HEK293 (cell line): Measurements from ENCODE around the gene LRCH4.

Experiments
- CTCF ChIA-PET: fragments of 350-600 bp; formaldehyde crosslinking; extraction: SDS; loops from one replicate; lab custom pipeline; 2021; ENCODE audit warnings: antibody characterized with exemption; lab: Yijun Ruan, JAX
- POLR2A ChIA-PET: fragments of 300-600 bp; formaldehyde crosslinking; extraction: SDS; loops from one replicate; lab custom pipeline; 2020; ENCODE audit warnings: antibody characterized with exemption, inconsistent platforms; lab: Yijun Ruan, JAX
- H3K27ac ChIP-seq: fragments of 200-500 bp; sonication (Bioruptor generic); 2 replicates; pipeline ENCODE4 v1.5.1; 2014; ENCODE audit warnings: low read depth, low read length, control low read depth, inconsistent platforms; ENCODE audit errors: extremely low read depth
- H3K36me3 ChIP-seq, 2 experiments: fragments of 200-500 bp in 1 of 2; sonication (Bioruptor generic) in 1 of 2; 1 replicate in 1 of 2; 2 replicates in 1 of 2; pipeline ENCODE4 v1.5.1; 2014 to 2017; ENCODE audit warnings: inconsistent platforms in 2 of 2, low read length in 2 of 2; ENCODE audit not compliant: control insufficient read depth in 2 of 2, insufficient read depth in 1 of 2
- H3K4me1 ChIP-seq: fragments of 200-500 bp; sonication (Bioruptor generic); 2 replicates; pipeline ENCODE4 v1.5.1; 2014; ENCODE audit warnings: mild to moderate bottlenecking, low read length, inconsistent platforms; ENCODE audit not compliant: control insufficient read depth, insufficient read depth
- H3K4me3 ChIP-seq: 2 replicates; pipeline ENCODE4 v1.5.1; 2011; ENCODE audit warnings: low read depth, mild to moderate bottlenecking, control low read depth, low read length, moderate library complexity
- H3K9me3 ChIP-seq: fragments of 200-500 bp; sonication (Bioruptor generic); 2 replicates; pipeline ENCODE4 v1.5.1; 2014; ENCODE audit warnings: low read depth, low read length, inconsistent platforms; ENCODE audit not compliant: control insufficient read depth, insufficient read depth
- KLF16 ChIP-seq: fragments of 450-650 bp; formaldehyde crosslinking; IDR thresholded peaks from 2 replicates; pipeline ENCODE4 v1.5.1; 2017; ENCODE audit warnings: missing biosample characterization, missing genetic modification characterization
- KLF7 ChIP-seq: fragments of 450-650 bp; formaldehyde crosslinking; IDR thresholded peaks from 2 replicates; pipeline ENCODE4 v1.5.1; 2016; ENCODE audit warnings: missing biosample characterization, missing genetic modification characterization, borderline replicate concordance
- MYNN ChIP-seq: fragments of 450-650 bp; formaldehyde crosslinking; IDR thresholded peaks from 2 replicates; pipeline ENCODE4 v1.5.1; 2016; ENCODE audit warnings: missing biosample characterization, missing genetic modification characterization, borderline replicate concordance
- PRDM1 ChIP-seq: fragments of 450-650 bp; formaldehyde crosslinking; IDR thresholded peaks from 2 replicates; pipeline ENCODE4; 2016; ENCODE audit warnings: missing biosample characterization, missing genetic modification characterization
- TCF7L2 ChIP-seq: IDR thresholded peaks from 2 replicates; pipeline ENCODE4 v1.6.1; 2011; ENCODE audit warnings: low read depth, mild to moderate bottlenecking, inconsistent platforms, low read length, moderate library complexity, borderline replicate concordance
- ZBTB8A ChIP-seq: fragments of 450-650 bp; formaldehyde crosslinking; IDR thresholded peaks from 2 replicates; pipeline ENCODE4 v1.5.1; 2016; ENCODE audit warnings: missing biosample characterization, missing genetic modification characterization
- ZFP37 ChIP-seq: fragments of 450-650 bp; formaldehyde crosslinking; IDR thresholded peaks from 2 replicates; pipeline ENCODE4 v1.5.1; 2016; ENCODE audit warnings: missing biosample characterization, missing genetic modification characterization
- ZNF202 ChIP-seq: fragments of 450-650 bp; formaldehyde crosslinking; IDR thresholded peaks from 2 replicates; pipeline ENCODE4 v1.5.1; 2016; ENCODE audit warnings: missing biosample characterization, missing genetic modification characterization, borderline replicate concordance
- ZNF341 ChIP-seq: fragments of 450-650 bp; formaldehyde crosslinking; IDR thresholded peaks from 2 replicates; pipeline ENCODE4; 2016; ENCODE audit warnings: low read depth, missing biosample characterization, missing genetic modification characterization
- ZNF350 ChIP-seq: fragments of 450-650 bp; formaldehyde crosslinking; IDR thresholded peaks from 2 replicates; pipeline ENCODE4 v1.5.0; 2017; ENCODE audit warnings: missing biosample characterization, mild to moderate bottlenecking, missing genetic modification characterization
- ZNF366 ChIP-seq: fragments of 450-650 bp; formaldehyde crosslinking; conservative IDR thresholded peaks from 2 replicates; pipeline ENCODE4 v1.5.1; 2016; ENCODE audit warnings: missing biosample characterization, missing genetic modification characterization
- ZNF501 ChIP-seq: fragments of 450-650 bp; formaldehyde crosslinking; IDR thresholded peaks from 2 replicates; pipeline ENCODE4 v1.5.1; 2016; ENCODE audit warnings: missing biosample characterization, missing genetic modification characterization
- ZNF629 ChIP-seq: fragments of 450-650 bp; formaldehyde crosslinking; IDR thresholded peaks from 2 replicates; pipeline ENCODE4 v1.5.1; 2017; ENCODE audit warnings: missing biosample characterization, missing genetic modification characterization
- ZNF76 ChIP-seq: fragments of 450-650 bp; formaldehyde crosslinking; IDR thresholded peaks from 2 replicates; pipeline ENCODE4; 2016; ENCODE audit warnings: low read depth, missing biosample characterization, missing genetic modification characterization, borderline replicate concordance
- ZNF785 ChIP-seq: fragments of 450-650 bp; formaldehyde crosslinking; IDR thresholded peaks from 2 replicates; pipeline ENCODE4 v1.5.1; 2016; ENCODE audit warnings: missing biosample characterization, missing genetic modification characterization
- ZSCAN30 ChIP-seq: fragments of 450-650 bp; IDR thresholded peaks from 2 replicates; pipeline ENCODE4 v1.5.1; 2018; ENCODE audit warnings: missing biosample characterization, mild to moderate bottlenecking, missing genetic modification characterization, moderate library complexity
- TF ChIP-seq, protein P1 (sequence below): fragments of 450-650 bp; formaldehyde crosslinking; IDR thresholded peaks from 2 replicates; pipeline ENCODE4 v1.5.1; 2016; ENCODE audit warnings: missing biosample characterization, missing genetic modification characterization
- TF ChIP-seq, protein P2 (sequence below): fragments of 450-650 bp; formaldehyde crosslinking; IDR thresholded peaks from 2 replicates; pipeline ENCODE4 v1.5.1; 2016; ENCODE audit warnings: missing biosample characterization, missing genetic modification characterization
- TF ChIP-seq, protein P3 (sequence below): fragments of 450-650 bp; formaldehyde crosslinking; IDR thresholded peaks from 2 replicates; pipeline ENCODE4 v1.5.1; 2016; ENCODE audit warnings: missing biosample characterization, missing genetic modification characterization
- TF ChIP-seq, protein P4 (sequence below): fragments of 450-650 bp; formaldehyde crosslinking; IDR thresholded peaks from 2 replicates; pipeline ENCODE4 v1.5.1; 2016; ENCODE audit warnings: missing biosample characterization, missing genetic modification characterization
- TF ChIP-seq, protein P5 (sequence below): fragments of 450-650 bp; formaldehyde crosslinking; IDR thresholded peaks from 2 replicates; pipeline ENCODE4 v1.5.1; 2017; ENCODE audit warnings: missing biosample characterization, missing genetic modification characterization

Gene LRCH4

DNA sequence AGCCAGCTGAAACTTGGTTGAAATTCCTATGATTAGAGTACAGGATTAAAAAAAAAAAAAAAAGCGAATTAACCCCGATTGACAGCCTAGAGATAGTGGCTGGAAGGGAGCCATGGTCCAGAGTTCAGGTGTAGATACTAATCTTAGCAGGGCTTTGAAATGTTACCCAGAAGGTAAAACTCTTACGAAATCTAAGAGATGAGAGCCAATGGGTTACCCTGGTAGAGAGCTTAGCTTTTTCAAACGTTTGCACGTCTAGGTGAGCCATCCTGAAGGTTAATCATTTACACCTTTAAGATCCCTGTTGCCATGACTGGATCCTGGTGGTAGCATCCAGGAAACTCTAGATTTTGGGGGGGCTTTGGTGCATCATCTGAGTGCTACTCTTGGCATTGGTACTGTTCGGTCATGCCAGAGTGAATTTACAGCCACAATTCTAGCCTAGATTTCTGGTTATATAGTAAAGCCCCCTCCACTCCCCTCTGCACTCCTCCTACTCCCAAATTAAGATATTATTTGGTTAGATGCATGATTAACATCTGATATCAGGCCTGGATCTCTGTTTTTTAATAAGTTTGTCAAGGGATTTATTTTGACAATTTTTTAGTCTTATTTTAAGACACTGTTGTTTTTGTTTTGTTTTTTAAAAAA is 45.7 kb downstream of the LRCH4 start:
- Histone ChIP-seq H3K9me3 (no peaks in the 10 kb centered on the region), H3K4me3 (peak overlapping the region; percentile 79)
- no peak for TF ChIP-seq ZSCAN30
- no peak for TF ChIP-seq KLF16
- no peak for TF ChIP-seq TCF7L2
- TF ChIP-seq, protein P1, sequence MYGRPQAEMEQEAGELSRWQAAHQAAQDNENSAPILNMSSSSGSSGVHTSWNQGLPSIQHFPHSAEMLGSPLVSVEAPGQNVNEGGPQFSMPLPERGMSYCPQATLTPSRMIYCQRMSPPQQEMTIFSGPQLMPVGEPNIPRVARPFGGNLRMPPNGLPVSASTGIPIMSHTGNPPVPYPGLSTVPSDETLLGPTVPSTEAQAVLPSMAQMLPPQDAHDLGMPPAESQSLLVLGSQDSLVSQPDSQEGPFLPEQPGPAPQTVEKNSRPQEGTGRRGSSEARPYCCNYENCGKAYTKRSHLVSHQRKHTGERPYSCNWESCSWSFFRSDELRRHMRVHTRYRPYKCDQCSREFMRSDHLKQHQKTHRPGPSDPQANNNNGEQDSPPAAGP: no peak
- TF ChIP-seq, protein P2, sequence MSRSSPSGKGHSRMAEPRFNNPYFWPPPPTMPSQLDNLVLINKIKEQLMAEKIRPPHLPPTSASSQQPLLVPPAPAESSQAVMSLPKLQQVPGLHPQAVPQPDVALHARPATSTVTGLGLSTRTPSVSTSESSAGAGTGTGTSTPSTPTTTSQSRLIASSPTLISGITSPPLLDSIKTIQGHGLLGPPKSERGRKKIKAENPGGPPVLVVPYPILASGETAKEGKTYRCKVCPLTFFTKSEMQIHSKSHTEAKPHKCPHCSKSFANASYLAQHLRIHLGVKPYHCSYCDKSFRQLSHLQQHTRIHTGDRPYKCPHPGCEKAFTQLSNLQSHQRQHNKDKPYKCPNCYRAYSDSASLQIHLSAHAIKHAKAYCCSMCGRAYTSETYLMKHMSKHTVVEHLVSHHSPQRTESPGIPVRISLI: no peak; the same call in 1 of the 2 replicates
- TF ChIP-seq ZFP37 (tag by site-specific recombination): no peak
- no peak for TF ChIP-seq ZNF202
- TF ChIP-seq ZNF350 (tag by site-specific recombination): no peak
- TF ChIP-seq, all 188 proteins: peak for 0
- Histone ChIP-seq H3K27ac (no peak overlapping the region), H3K4me1 (peaks cover 14% of the 10 kb centered on the region), H3K36me3 (no peaks in the 10 kb centered on the region)
- CTCF ChIA-PET: interaction anchor here (0.5 kb wide), 1 partner anchor 75 kb away, joined by 3 read pairs; no protein-coding TSS in a partner anchor
- POLR2A ChIA-PET: no interaction called here

DNA sequence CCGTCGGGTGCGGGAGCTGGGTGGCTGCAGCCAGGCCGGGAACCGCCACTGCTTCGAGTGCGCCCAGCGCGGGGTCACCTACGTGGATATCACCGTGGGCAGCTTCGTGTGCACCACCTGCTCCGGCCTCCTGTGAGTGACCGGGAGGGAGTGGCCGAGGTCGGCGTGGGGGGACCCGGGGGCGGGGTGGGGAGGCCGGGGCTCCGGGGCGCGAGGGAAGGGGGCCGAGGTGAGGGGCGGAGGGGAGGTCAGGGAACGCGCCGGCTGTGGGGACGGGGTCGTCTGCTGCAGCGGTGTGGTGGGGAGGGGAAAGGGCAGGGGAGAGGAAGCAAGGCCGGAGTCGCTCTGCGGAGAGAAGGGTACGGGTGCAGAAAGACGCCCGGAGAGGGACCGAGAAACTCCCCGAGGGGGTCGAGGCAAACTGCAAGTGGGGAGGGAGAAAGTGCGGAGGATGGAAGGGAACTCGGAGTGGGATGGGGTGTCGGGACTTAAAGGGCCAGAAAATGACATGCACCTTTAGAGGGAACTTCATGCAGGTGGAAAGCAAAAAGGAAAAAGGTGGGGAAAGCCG is 46.4 kb downstream of the LRCH4 start:
- H3K36me3 ChIP-seq: no peaks in the 10 kb centered on the region
- POLR2A ChIA-PET: interaction anchor here (0.6 to 1.8 kb wide), 9 partner anchors 11 to 350 kb away, joined by 3 to 16 read pairs (median 5); partner anchors contain the start of genes FBXO24, LRCH4, MEPCE and SRRT
- H3K4me3 ChIP-seq: peak overlapping the region; percentile 79
- H3K9me3 ChIP-seq: no peaks in the 10 kb centered on the region
- peaks cover 8% of the 10 kb centered on the region; the same call in 1 of the 2 replicates for H3K4me1 ChIP-seq
- H3K27ac ChIP-seq: peak overlapping the region; percentile 34; the same call in 1 of the 2 replicates
- CTCF ChIA-PET: interaction anchor here (0.5 to 1.1 kb wide), 2 partner anchors 47 to 74 kb away, joined by 3 read pairs; partner anchors contain the start of genes FBXO24 and LRCH4
- 0 out of 2 replicates have a peak, but pooled peaks have one; percentile 26 for TF ChIP-seq KLF7 (tag by site-specific recombination)
- TF ChIP-seq MYNN (tag by site-specific recombination): 0 out of 2 replicates have a peak, but pooled peaks have one; percentile 16
- TF ChIP-seq, protein P3, sequence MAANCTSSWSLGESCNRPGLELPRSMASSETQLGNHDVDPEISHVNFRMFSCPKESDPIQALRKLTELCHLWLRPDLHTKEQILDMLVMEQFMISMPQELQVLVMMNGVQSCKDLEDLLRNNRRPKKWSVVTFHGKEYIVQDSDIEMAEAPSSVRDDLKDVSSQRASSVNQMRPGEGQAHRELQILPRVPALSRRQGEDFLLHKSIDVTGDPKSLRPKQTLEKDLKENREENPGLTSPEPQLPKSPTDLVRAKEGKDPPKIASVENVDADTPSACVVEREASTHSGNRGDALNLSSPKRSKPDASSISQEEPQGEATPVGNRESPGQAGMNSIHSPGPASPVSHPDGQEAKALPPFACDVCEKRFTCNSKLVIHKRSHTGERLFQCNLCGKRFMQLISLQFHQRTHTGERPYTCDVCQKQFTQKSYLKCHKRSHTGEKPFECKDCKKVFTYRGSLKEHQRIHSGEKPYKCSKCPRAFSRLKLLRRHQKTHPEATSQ: 0 out of 2 replicates have a peak, but pooled peaks have one; percentile 60
- no peak for TF ChIP-seq ZNF501
- 0 out of 2 replicates have a peak, but pooled peaks have one; percentile 3 for TF ChIP-seq ZFP37 (tag by site-specific recombination)
- TF ChIP-seq ZNF629 (tag by site-specific recombination): no peak
- TF ChIP-seq, protein P4, sequence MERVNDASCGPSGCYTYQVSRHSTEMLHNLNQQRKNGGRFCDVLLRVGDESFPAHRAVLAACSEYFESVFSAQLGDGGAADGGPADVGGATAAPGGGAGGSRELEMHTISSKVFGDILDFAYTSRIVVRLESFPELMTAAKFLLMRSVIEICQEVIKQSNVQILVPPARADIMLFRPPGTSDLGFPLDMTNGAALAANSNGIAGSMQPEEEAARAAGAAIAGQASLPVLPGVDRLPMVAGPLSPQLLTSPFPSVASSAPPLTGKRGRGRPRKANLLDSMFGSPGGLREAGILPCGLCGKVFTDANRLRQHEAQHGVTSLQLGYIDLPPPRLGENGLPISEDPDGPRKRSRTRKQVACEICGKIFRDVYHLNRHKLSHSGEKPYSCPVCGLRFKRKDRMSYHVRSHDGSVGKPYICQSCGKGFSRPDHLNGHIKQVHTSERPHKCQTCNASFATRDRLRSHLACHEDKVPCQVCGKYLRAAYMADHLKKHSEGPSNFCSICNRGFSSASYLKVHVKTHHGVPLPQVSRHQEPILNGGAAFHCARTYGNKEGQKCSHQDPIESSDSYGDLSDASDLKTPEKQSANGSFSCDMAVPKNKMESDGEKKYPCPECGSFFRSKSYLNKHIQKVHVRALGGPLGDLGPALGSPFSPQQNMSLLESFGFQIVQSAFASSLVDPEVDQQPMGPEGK: peak; percentile 5; the same call in 1 of the 2 replicates
- TF ChIP-seq ZNF341 (tag by site-specific recombination): peak; percentile 93
- TF ChIP-seq PRDM1 (tag by site-specific recombination): peak; percentile 97
- peak; percentile 7 for TF ChIP-seq ZBTB8A (tag by site-specific recombination)
- TF ChIP-seq, protein P5, sequence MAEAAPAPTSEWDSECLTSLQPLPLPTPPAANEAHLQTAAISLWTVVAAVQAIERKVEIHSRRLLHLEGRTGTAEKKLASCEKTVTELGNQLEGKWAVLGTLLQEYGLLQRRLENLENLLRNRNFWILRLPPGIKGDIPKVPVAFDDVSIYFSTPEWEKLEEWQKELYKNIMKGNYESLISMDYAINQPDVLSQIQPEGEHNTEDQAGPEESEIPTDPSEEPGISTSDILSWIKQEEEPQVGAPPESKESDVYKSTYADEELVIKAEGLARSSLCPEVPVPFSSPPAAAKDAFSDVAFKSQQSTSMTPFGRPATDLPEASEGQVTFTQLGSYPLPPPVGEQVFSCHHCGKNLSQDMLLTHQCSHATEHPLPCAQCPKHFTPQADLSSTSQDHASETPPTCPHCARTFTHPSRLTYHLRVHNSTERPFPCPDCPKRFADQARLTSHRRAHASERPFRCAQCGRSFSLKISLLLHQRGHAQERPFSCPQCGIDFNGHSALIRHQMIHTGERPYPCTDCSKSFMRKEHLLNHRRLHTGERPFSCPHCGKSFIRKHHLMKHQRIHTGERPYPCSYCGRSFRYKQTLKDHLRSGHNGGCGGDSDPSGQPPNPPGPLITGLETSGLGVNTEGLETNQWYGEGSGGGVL (tag by site-specific recombination): no peak; the same call in 1 of the 2 replicates
- TF ChIP-seq ZNF366 (tag by site-specific recombination): 0 out of 2 replicates have a peak, but pooled peaks have one; percentile 12
- TF ChIP-seq ZNF76 (tag by site-specific recombination): 0 out of 2 replicates have a peak, but pooled peaks have one; percentile 4
- TF ChIP-seq ZNF785: 0 out of 2 replicates have a peak, but pooled peaks have one; percentile 49
